ENCODE results near the gene SMLR1. TPM values are rescaled to one million over a fixed set of nuclear protein-coding genes. Genes with fewer than 3 reads are reported as not detected.

SMLR1 gene
- polyA plus RNA-seq = 10 to 100 TPM in 3 of 4 donors, 1 to 10 TPM in 1; 1.4 to 48.1 (median 26.3) TPM
- long read RNA-seq, donor 1, transcript SMLR1-201 (2 exons, 2,512 nt) = major isoform, 236 of 236 reads
- long read RNA-seq, donor 1, partial matches to known transcripts = 0 of 236 reads
- long read RNA-seq, donor 1, other reads (novel, unspliced or antisense) = 0 of 236 reads
- long read RNA-seq, donor 2, transcript SMLR1-201 (2 exons, 2,512 nt) = major isoform, 49 of 49 reads
- long read RNA-seq, donor 2, partial matches to known transcripts = 0 of 49 reads
- long read RNA-seq, donor 2, other reads (novel, unspliced or antisense) = 0 of 49 reads
- long read RNA-seq, donor 3, transcript SMLR1-201 (2 exons, 2,512 nt) = major isoform, 40 of 40 reads
- long read RNA-seq, donor 3, partial matches to known transcripts = 0 of 40 reads
- long read RNA-seq, donor 3, other reads (novel, unspliced or antisense) = 0 of 40 reads
- long read RNA-seq, donor 4, partial matches to known transcripts = 0 of 1 reads
- long read RNA-seq, donor 4, other reads (novel, unspliced or antisense) = 0 of 1 reads
- long read RNA-seq, donor 5, transcript SMLR1-201 (2 exons, 2,512 nt) = major isoform, 15 of 15 reads
- long read RNA-seq, donor 5, partial matches to known transcripts = 0 of 15 reads
- long read RNA-seq, donor 5, other reads (novel, unspliced or antisense) = 0 of 15 reads
- long read RNA-seq, donor 6, transcript SMLR1-201 (2 exons, 2,512 nt) = major isoform, 104 of 104 reads
- long read RNA-seq, donor 6, partial matches to known transcripts = 0 of 104 reads
- long read RNA-seq, donor 6, other reads (novel, unspliced or antisense) = 0 of 104 reads
- long read RNA-seq, donor 7 = 0 reads
- long read RNA-seq, donor 8 = 0 reads
- long read RNA-seq, donor 9, transcript SMLR1-201 (2 exons, 2,512 nt) = major isoform, 20 of 20 reads
- long read RNA-seq, donor 9, partial matches to known transcripts = 0 of 20 reads
- long read RNA-seq, donor 9, other reads (novel, unspliced or antisense) = 0 of 20 reads
- long read RNA-seq, donor 10, transcript SMLR1-201 (2 exons, 2,512 nt) = major isoform, 23 of 129 reads
- long read RNA-seq, donor 10, partial matches to known transcripts = 100 of 129 reads
- long read RNA-seq, donor 10, other reads (novel, unspliced or antisense) = 6 of 129 reads

DNA sequence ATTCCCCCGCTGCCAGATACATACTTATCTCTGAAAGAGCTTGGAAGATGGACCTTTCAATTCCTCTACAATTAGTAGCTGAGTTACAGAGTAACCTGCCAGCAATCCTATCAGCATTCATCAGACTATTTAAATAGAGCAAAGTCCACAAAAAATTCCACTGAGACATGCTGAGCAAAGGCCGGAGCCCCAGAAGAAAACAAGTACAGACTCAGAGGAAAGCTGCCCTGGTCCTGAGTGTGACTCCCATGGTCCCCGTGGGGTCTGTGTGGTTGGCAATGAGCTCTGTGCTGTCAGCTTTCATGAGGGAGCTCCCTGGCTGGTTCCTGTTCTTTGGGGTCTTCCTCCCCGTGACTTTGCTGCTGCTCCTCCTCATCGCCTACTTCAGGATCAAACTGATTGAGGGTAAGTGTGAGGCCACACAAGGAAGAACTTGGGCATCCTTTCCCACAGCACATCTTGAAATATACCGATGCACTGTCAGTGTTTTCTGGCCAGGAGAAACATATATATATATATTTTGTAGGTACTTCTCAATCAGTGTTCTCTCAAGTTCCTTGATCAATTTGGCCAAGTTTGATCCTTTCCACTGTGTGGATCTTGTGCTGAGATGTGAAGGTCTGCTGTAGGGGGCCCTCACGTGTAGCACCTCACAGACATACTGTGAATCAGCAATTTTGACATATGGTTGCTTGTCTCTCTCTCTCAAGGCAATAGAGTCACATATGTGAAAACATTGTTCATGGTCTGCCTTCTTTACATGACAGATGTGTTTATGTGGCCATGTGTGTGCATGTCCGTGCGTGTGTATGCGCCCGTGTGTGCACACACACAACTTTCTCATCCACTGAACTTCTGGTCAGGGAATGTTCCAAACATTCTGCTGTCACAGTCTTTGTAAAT is at the start of gene SMLR1:
TSS of gene SMLR1 (plus strand) at position 160 of the 903 bp plus-strand sequence. CDS start at position 168, 8 bp downstream.
- WGBS, 3 donors = 37 to 64% (median 46%) methylated on average over 11 of the region's 11 CpGs
- no peak for FAIRE-seq
- Histone ChIP-seq H3K36me3 (ENCODE audit: control insufficient read depth in 3 of 3, insufficient read depth in 2 of 3, low read depth in 1 of 3, low read length in 3 of 3) (peaks cover 0 to 3% (median 0%) of the 10 kb centered on the region in 3 donors), H3K27me3 (ENCODE audit: control insufficient read depth in 3 of 3, insufficient read depth in 3 of 3, low read length in 3 of 3) (no peaks in the 10 kb centered on the region), H3K4me3 (ENCODE audit: low read depth in 1 of 3, low read length in 3 of 3) (peak within 1 kb of the TSS in 2 of 3 donors; percentile 39 to 73), H3K4me1 (ENCODE audit: control insufficient read depth in 3 of 3, insufficient read depth in 2 of 3, low read depth in 1 of 3, low read length in 2 of 3) (peaks cover 0 to 9% (median 3%) of the 10 kb centered on the region in 3 donors), H3K9me3 (ENCODE audit: control insufficient read depth in 2 of 2, insufficient read depth in 1 of 2, low read depth in 1 of 2, low read length in 1 of 2) (no peaks in the 10 kb centered on the region), H3K27ac (ENCODE audit: low read depth in 1 of 3, low read length in 2 of 3) (peak within 1 kb of the TSS; percentile 38 to 91 (median 74))
- peak; percentile 88 to 90 for DNase-seq

DNA sequence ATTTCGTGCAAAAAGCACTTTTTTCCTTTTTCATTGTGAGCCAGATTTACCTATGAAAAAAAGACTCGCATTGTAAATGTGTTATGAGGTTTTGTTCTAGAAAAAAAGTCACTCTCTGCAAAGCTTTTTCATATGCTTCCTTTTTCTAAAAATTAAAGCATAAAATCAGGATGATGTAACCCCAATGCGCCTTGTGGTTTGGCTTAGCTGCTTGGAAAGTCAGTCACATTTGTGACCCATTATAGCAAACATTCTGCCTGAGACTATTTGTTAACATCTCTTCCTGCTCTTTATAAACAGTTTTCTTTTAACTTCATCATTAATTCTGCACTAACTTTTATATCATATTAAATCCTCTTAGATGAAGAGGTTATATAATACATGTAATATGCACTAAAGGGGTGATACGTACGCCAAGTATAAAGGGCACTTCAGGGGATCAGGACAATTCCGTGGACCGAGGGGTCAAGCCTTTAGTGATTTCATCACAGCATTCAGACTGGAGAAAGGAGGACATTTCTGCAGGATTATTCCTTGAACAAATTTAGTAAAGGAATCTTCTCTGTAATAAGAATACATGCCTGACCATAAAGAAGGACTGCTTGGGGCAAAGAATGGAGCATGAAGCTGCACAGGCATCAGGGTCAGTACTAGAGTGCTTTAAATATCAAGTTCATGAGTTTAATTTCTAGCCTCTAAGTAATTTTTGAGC is 48.1 kb upstream of the SMLR1 start:
- WGBS, 3 donors = 59 to 91% (median 76%) methylated on average over 7 of the region's 7 CpGs
- Histone ChIP-seq H3K9me3 (ENCODE audit: control insufficient read depth in 2 of 2, insufficient read depth in 1 of 2, low read depth in 1 of 2, low read length in 1 of 2) (no peaks in the 10 kb centered on the region), H3K36me3 (ENCODE audit: control insufficient read depth in 3 of 3, insufficient read depth in 2 of 3, low read depth in 1 of 3, low read length in 3 of 3) (no peaks in the 10 kb centered on the region), H3K4me3 (ENCODE audit: low read depth in 1 of 3, low read length in 3 of 3) (no peak overlapping the region), H3K27ac (ENCODE audit: low read depth in 1 of 3, low read length in 2 of 3) (no peak overlapping the region), H3K27me3 (ENCODE audit: control insufficient read depth in 3 of 3, insufficient read depth in 3 of 3, low read length in 3 of 3) (no peaks in the 10 kb centered on the region), H3K4me1 (ENCODE audit: control insufficient read depth in 3 of 3, insufficient read depth in 2 of 3, low read depth in 1 of 3, low read length in 2 of 3) (no peaks in the 10 kb centered on the region)
- DNase-seq = no peak
- no peak for FAIRE-seq

DNA sequence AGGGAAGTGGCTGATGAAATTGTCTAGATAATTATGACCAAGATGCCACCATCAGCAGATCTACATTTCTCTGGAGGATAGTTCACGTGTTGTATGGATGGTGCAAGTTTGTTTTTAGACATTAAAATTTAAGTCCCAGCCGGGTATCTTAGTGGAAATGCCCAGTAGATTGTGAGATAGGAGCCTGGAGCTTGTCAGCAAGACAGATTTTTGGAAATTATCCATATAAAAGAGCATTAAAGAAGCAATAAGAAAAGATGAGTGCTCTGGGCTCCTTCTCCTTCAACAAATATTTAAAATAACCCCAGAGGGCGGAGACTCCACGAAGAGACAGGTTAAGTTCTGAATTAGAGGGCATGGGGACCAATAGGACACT is 47.6 kb upstream of the SMLR1 start:
- FAIRE-seq (no peak), DNase-seq (no peak)
- Histone ChIP-seq H3K4me1 (ENCODE audit: control insufficient read depth in 3 of 3, insufficient read depth in 2 of 3, low read depth in 1 of 3, low read length in 2 of 3) (no peaks in the 10 kb centered on the region), H3K4me3 (ENCODE audit: low read depth in 1 of 3, low read length in 3 of 3) (no peak overlapping the region), H3K9me3 (ENCODE audit: control insufficient read depth in 2 of 2, insufficient read depth in 1 of 2, low read depth in 1 of 2, low read length in 1 of 2) (no peaks in the 10 kb centered on the region), H3K27ac (ENCODE audit: low read depth in 1 of 3, low read length in 2 of 3) (no peak overlapping the region), H3K36me3 (ENCODE audit: control insufficient read depth in 3 of 3, insufficient read depth in 2 of 3, low read depth in 1 of 3, low read length in 3 of 3) (no peaks in the 10 kb centered on the region), H3K27me3 (ENCODE audit: control insufficient read depth in 3 of 3, insufficient read depth in 3 of 3, low read length in 3 of 3) (no peaks in the 10 kb centered on the region)
- WGBS, 3 donors = 53 to 70% (median 69%) methylated on average over 4 of the region's 4 CpGs

DNA sequence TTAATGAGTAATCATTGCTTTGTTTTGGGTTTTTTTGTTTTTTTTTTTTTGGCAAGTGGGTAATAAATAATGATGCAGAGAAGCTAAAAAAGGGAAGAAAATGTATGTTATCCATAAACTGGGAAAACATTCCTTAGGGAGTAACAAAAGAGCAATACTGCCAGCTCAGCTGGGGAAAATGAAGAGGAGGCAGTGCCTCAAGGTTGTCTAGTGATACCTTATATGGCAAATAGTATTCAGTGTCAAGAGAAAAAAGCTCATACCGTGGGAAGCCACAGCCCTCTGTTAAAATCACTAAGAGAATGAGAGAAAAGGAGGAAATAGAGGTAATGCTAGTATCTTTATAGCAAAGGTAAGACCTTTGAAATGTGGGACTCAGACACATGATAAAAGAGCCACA is 47.1 kb upstream of the SMLR1 start:
- no peaks in the 10 kb centered on the region for H3K36me3 ChIP-seq (ENCODE audit: control insufficient read depth in 3 of 3, insufficient read depth in 2 of 3, low read depth in 1 of 3, low read length in 3 of 3)
- no peak overlapping the region for H3K27ac ChIP-seq (ENCODE audit: low read depth in 1 of 3, low read length in 2 of 3)
- H3K4me3 ChIP-seq (ENCODE audit: low read depth in 1 of 3, low read length in 3 of 3) = no peak overlapping the region
- FAIRE-seq = no peak
- no peaks in the 10 kb centered on the region for H3K9me3 ChIP-seq (ENCODE audit: control insufficient read depth in 2 of 2, insufficient read depth in 1 of 2, low read depth in 1 of 2, low read length in 1 of 2)
- no peaks in the 10 kb centered on the region for H3K27me3 ChIP-seq (ENCODE audit: control insufficient read depth in 3 of 3, insufficient read depth in 3 of 3, low read length in 3 of 3)
- H3K4me1 ChIP-seq (ENCODE audit: control insufficient read depth in 3 of 3, insufficient read depth in 2 of 3, low read depth in 1 of 3, low read length in 2 of 3) = no peaks in the 10 kb centered on the region
- WGBS, 3 donors = 26 to 41% (median 28%) methylated on average over 1 of the region's 1 CpG
- DNase-seq = no peak

DNA sequence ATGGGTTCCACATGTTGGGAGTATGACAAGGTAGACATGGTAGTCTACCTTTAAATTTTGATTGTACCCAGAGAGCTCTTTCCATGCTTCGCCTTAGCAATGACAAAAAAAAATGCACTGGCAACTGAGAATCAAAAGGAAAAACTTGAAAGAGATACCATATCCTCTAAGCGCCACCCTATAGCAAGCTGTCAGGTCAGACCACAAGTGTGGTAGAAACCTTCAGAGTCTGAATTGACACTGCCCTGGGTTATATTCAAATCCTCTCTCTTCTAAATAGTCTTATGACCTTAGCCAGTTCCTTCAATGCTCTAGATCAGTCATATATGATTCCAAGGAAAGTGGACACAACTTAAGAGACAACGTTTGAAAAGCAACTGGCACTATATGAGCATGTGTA is 45.6 kb upstream of the SMLR1 start:
- Histone ChIP-seq H3K27me3 (ENCODE audit: control insufficient read depth in 3 of 3, insufficient read depth in 3 of 3, low read length in 3 of 3) (no peaks in the 10 kb centered on the region), H3K36me3 (ENCODE audit: control insufficient read depth in 3 of 3, insufficient read depth in 2 of 3, low read depth in 1 of 3, low read length in 3 of 3) (no peaks in the 10 kb centered on the region), H3K4me3 (ENCODE audit: low read depth in 1 of 3, low read length in 3 of 3) (no peak overlapping the region), H3K9me3 (ENCODE audit: control insufficient read depth in 2 of 2, insufficient read depth in 1 of 2, low read depth in 1 of 2, low read length in 1 of 2) (no peaks in the 10 kb centered on the region), H3K27ac (ENCODE audit: low read depth in 1 of 3, low read length in 2 of 3) (no peak overlapping the region), H3K4me1 (ENCODE audit: control insufficient read depth in 3 of 3, insufficient read depth in 2 of 3, low read depth in 1 of 3, low read length in 2 of 3) (no peaks in the 10 kb centered on the region)
- WGBS, 3 donors = 84 to 87% (median 86%) methylated on average over 3 of the region's 3 CpGs
- DNase-seq (no peak), FAIRE-seq (no peak)

DNA sequence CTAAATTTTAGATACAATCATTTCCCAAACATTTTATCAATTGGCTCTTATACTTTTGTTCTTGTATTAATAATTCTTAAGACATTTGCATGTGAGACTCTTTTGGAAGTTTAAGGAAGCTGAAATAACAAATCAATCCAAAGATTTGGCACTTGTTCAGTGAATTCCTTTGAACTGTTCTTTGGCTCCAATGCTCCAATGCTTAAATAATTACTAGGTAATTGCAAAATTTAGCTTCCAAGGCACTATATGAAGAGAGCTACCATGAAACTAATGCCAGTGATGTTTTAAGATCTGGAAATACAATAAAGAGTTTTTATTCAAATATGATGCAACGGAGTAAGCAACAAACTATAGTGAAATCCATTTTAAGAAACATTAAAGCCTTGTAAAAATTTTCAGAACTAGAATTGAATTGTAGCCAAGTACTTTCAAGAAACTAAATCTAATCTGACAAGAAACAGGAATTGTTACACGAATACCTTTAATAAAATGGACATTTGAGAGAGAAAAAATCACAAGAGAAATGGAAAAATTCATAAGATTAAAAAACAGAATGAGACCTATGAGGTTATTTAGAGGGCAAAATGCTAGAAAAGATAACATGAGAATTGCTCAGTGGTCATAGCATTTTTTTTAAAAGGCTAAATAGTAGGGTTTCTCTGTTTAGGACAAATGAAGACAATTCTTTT is 43.6 kb upstream of the SMLR1 start:
- no peak overlapping the region for H3K4me3 ChIP-seq (ENCODE audit: low read depth in 1 of 3, low read length in 3 of 3)
- FAIRE-seq (no peak), DNase-seq (no peak)
- no peaks in the 10 kb centered on the region for H3K27me3 ChIP-seq (ENCODE audit: control insufficient read depth in 3 of 3, insufficient read depth in 3 of 3, low read length in 3 of 3)
- H3K9me3 ChIP-seq (ENCODE audit: control insufficient read depth in 2 of 2, insufficient read depth in 1 of 2, low read depth in 1 of 2, low read length in 1 of 2) = no peaks in the 10 kb centered on the region
- H3K4me1 ChIP-seq (ENCODE audit: control insufficient read depth in 3 of 3, insufficient read depth in 2 of 3, low read depth in 1 of 3, low read length in 2 of 3) = no peaks in the 10 kb centered on the region
- WGBS, 3 donors = 74 to 84% (median 74%) methylated on average over 2 of the region's 2 CpGs
- no peak overlapping the region for H3K27ac ChIP-seq (ENCODE audit: low read depth in 1 of 3, low read length in 2 of 3)
- no peaks in the 10 kb centered on the region for H3K36me3 ChIP-seq (ENCODE audit: control insufficient read depth in 3 of 3, insufficient read depth in 2 of 3, low read depth in 1 of 3, low read length in 3 of 3)
